Karpas-422 (cell line): ENCODE results near the gene PYY. TPM values are rescaled to one million over a fixed set of nuclear protein-coding genes. Genes with fewer than 3 reads are reported as not detected.
"Not testable (repeated sequence)": the region's sequence is repeated elsewhere in the genome, so short reads cannot be mapped to it uniquely, and the experiment has no call there.

ENCODE experiments used
- DNase-seq: peaks from one replicate; pipeline ENCODE4 v3.0.0-alpha.2; 2015
- H2AFZ ChIP-seq: fragments of 200-600 bp; sonication (generic); 2 replicates; pipeline ENCODE4 v1.6.1; 2014; ENCODE audit warnings: antibody characterized with exemption, low read length, mixed read lengths
- H3K27ac ChIP-seq: fragments of 200-600 bp; sonication (generic); 2 replicates; pipeline ENCODE4 v1.5.1; 2014; ENCODE audit warnings: mild to moderate bottlenecking, low read length, moderate library complexity
- H3K27me3 ChIP-seq: fragments of 200-600 bp; sonication (generic); 2 replicates; pipeline ENCODE4 v1.6.1; 2014; ENCODE audit warnings: low read length, mixed read lengths
- H3K36me3 ChIP-seq: fragments of 200-600 bp; sonication (generic); 2 replicates; pipeline ENCODE4 v1.6.1; 2014; ENCODE audit warnings: low read length, mixed read lengths; ENCODE audit not compliant: insufficient read depth
- H3K4me1 ChIP-seq: fragments of 200-600 bp; sonication (generic); 2 replicates; pipeline ENCODE4 v1.6.1; 2014; ENCODE audit warnings: mild to moderate bottlenecking, low read length, mixed read lengths
- H3K4me2 ChIP-seq: fragments of 200-600 bp; sonication (generic); 2 replicates; pipeline ENCODE4 v1.6.1; 2014; ENCODE audit warnings: low read length, low read depth, mild to moderate bottlenecking; ENCODE audit not compliant: poor library complexity, severe bottlenecking
- H3K4me3 ChIP-seq: fragments of 200-600 bp; sonication (generic); 2 replicates; pipeline ENCODE4 v1.5.1; 2014; ENCODE audit warnings: mild to moderate bottlenecking, antibody characterized with exemption, low read length, mixed read lengths
- H3K79me2 ChIP-seq: fragments of 200-600 bp; sonication (generic); 2 replicates; pipeline ENCODE4 v1.6.1; 2014; ENCODE audit warnings: mild to moderate bottlenecking, low read length, mixed read lengths
- H3K9ac ChIP-seq: fragments of 200-600 bp; sonication (generic); 2 replicates; pipeline ENCODE4 v1.6.0; 2014; ENCODE audit warnings: low read length
- H3K9me2 ChIP-seq: fragments of 200-600 bp; sonication (generic), shearing (Covaris generic); replicated peaks from 2 replicates; pipeline ENCODE4 v1.6.0; 2014; ENCODE audit warnings: mild to moderate bottlenecking, low read length, moderate library complexity; ENCODE audit not compliant: insufficient read depth
- H3K9me3 ChIP-seq: fragments of 300-700, 200-600 bp; sonication (generic); 2 replicates; pipeline ENCODE4 v1.6.1; 2014; ENCODE audit warnings: low read length, mixed read lengths
- H4K20me1 ChIP-seq: fragments of 200-600 bp; sonication (generic); 2 replicates; pipeline ENCODE4 v1.6.1; 2014; ENCODE audit warnings: mild to moderate bottlenecking, antibody characterized with exemption, low read length, low read depth; ENCODE audit not compliant: insufficient read depth
- total RNA-seq: library from RNA; depleted of rRNA; stranded (reverse); fragments of >200 nt; shearing (Covaris generic); gene quantifications from 2 replicates; pipeline ENCODE4 v1.2.3, GENCODE V29; 2014; ENCODE audit warnings: low replicate concordance

Gene PYY
- total RNA-seq, 1 experiment from 2014 or later: not detected

DNA sequence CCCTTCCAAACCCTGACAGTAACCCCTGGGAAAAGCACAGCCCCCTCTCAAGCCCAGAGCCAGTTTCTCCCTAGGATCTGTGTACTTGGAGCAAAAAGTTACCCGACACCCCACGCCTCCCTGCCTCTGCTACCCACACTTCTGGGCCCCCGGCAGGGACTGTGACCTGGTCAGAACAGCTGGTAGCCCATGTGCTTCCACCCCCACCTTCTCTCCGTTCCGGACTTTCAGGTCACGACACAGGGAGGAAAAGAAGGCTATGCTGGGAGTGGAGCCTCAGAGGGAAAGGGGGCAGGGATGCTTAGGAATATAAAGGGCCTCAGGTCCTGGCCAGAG is 17.8 kb downstream of the PYY start:
- no peak overlapping the region for H2AFZ ChIP-seq
- H3K27ac ChIP-seq: no peak overlapping the region
- no peaks in the 10 kb centered on the region for H3K4me1 ChIP-seq
- H3K27me3 ChIP-seq: no peaks in the 10 kb centered on the region
- H3K79me2 ChIP-seq: no peaks in the 10 kb centered on the region
- H3K36me3 ChIP-seq: no peaks in the 10 kb centered on the region
- DNase-seq: no peak
- H3K4me2 ChIP-seq: no peak overlapping the region
- H3K9me2 ChIP-seq: no peaks in the 10 kb centered on the region
- no peaks in the 10 kb centered on the region for H3K9me3 ChIP-seq
- H4K20me1 ChIP-seq: no peaks in the 10 kb centered on the region
- H3K9ac ChIP-seq: no peak overlapping the region
- no peak overlapping the region for H3K4me3 ChIP-seq

DNA sequence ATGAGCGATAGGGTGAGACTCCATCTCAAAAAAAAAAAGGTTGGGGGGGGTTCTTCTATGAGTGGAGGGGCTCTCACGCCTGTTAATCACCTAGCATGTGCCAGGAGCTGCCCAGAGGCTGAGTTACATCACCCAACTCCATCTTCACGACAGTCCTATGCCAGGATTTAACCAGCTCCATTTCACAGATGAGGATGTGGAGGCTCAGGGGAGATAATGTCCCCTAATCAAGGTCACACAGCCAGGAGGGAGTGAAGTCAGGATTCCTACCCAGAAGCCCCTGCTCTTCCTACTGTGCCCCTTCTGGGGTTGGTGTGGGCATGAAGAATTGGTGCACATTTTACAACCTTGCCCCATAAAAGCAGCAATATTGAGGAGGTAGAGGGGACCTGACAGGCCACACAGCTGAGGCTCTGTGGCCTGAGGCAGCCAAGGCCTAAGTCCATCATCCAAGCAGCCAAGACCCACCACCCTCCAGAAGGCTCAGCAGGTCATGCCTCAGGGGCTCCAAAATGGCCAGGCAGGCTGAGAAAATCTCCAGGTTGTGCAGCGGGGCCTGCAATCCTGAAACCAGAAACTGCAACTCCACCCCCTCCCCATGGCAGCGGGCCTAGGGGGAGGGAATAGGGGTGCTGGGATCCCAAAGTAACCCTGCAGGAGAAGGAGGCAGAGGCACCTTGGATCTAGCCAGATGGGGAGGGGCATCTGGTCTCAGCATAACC is 18.4 kb downstream of the PYY start:
- Histone ChIP-seq H3K27me3 (no peaks in the 10 kb centered on the region), H3K36me3 (no peaks in the 10 kb centered on the region), H3K4me1 (no peaks in the 10 kb centered on the region), H4K20me1 (no peaks in the 10 kb centered on the region), H3K9me2 (no peaks in the 10 kb centered on the region), H3K27ac (no peak overlapping the region), H3K4me3 (no peak overlapping the region), H3K9ac (no peak overlapping the region), H3K9me3 (no peaks in the 10 kb centered on the region), H2AFZ (no peak overlapping the region), H3K4me2 (no peak overlapping the region), H3K79me2 (no peaks in the 10 kb centered on the region)
- DNase-seq: no peak

DNA sequence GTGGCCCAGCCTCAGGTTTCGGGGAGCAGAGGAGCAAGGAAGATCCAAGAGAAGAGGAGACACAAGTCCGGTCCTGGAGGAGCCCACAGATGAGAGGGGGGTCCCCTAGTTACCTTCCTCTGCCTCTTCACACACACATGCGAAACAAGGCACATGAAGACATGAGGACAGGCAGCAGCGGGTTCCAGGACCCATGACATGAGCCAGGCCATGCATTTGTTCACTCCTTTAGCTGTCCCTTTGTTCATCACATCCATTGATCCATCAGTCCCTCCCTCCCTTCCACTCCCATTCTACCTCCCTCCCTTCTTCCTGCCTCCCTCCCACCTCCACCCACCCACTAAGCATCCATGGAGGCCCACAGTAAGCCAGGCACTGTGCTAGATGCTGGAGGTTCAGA is 20.8 kb downstream of the PYY start:
- H3K9me2 ChIP-seq: no peaks in the 10 kb centered on the region
- no peak for DNase-seq
- no peak overlapping the region for H3K27ac ChIP-seq
- no peaks in the 10 kb centered on the region for H3K36me3 ChIP-seq
- no peaks in the 10 kb centered on the region for H3K27me3 ChIP-seq
- no peaks in the 10 kb centered on the region for H3K9me3 ChIP-seq
- no peaks in the 10 kb centered on the region for H3K4me1 ChIP-seq
- no peak overlapping the region for H3K4me3 ChIP-seq
- no peaks in the 10 kb centered on the region for H4K20me1 ChIP-seq
- H3K9ac ChIP-seq: no peak overlapping the region
- H3K4me2 ChIP-seq: no peak overlapping the region
- H2AFZ ChIP-seq: no peak overlapping the region
- no peaks in the 10 kb centered on the region for H3K79me2 ChIP-seq

DNA sequence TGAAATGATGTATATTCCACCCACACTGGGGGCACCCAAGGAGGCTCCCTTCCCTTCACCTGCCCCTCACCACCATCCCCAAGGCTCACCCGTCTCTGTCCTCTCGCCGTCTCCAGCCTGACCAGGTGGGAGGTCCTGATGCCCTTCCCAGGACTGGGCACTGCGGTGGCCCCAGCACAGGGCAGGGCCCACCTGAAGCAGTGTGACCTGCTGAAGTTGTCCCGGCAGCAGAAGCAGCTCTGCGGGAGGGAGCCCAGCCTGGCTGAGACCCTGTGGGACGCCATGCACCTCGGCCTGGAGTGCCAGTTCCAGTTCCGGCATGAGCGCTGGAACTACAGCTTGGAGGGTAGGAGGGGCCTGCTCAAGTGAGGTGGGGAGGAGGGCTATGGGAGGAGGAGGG is 21.4 kb downstream of the PYY start:
- no peaks in the 10 kb centered on the region for H3K27me3 ChIP-seq
- H4K20me1 ChIP-seq: no peaks in the 10 kb centered on the region

DNA sequence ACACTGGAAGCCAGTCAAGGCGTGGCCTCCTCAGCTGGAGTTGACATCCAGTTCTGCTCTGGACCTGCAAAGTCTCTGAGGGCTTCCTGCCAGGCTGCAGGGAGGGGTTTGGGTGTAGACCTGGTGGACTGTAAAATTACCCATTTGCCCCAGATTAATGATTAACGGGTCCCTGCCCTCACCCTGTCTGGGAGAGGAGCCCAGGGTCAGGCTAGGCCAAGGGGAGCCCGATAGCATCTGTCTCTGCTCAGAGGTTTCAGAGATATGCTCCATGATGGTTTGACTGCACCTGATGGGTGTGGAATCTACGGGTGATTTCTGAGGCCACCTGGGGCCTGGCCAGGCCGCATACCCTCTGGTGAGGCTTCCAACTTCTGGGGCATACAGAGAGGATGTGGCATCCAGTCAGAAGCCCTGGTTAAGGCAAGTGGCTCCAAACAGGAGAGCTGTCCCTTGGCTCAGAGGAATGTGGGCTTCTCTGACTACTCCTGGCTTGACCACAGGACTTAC is 22.6 kb downstream of the PYY start:
- Histone ChIP-seq H3K4me2 (no peak overlapping the region), H3K9ac (no peak overlapping the region), H3K9me2 (no peaks in the 10 kb centered on the region), H3K4me1 (no peaks in the 10 kb centered on the region), H3K9me3 (no peaks in the 10 kb centered on the region), H3K36me3 (no peaks in the 10 kb centered on the region), H3K79me2 (no peaks in the 10 kb centered on the region), H2AFZ (no peak overlapping the region), H3K4me3 (no peak overlapping the region), H3K27me3 (no peaks in the 10 kb centered on the region), H4K20me1 (no peaks in the 10 kb centered on the region), H3K27ac (no peak overlapping the region)
- DNase-seq: no peak

More for the DNA sequence above, 21.4 kb downstream of the PYY start:
- H3K4me2 ChIP-seq: no peak overlapping the region
- no peaks in the 10 kb centered on the region for H3K9me2 ChIP-seq
- H3K36me3 ChIP-seq: no peaks in the 10 kb centered on the region
- H3K27ac ChIP-seq: no peak overlapping the region
- H3K9ac ChIP-seq: no peak overlapping the region
- H3K9me3 ChIP-seq: no peaks in the 10 kb centered on the region
- DNase-seq: no peak
- no peak overlapping the region for H3K4me3 ChIP-seq
- H3K79me2 ChIP-seq: no peaks in the 10 kb centered on the region
- H3K4me1 ChIP-seq: no peaks in the 10 kb centered on the region
- H2AFZ ChIP-seq: no peak overlapping the region

DNA sequence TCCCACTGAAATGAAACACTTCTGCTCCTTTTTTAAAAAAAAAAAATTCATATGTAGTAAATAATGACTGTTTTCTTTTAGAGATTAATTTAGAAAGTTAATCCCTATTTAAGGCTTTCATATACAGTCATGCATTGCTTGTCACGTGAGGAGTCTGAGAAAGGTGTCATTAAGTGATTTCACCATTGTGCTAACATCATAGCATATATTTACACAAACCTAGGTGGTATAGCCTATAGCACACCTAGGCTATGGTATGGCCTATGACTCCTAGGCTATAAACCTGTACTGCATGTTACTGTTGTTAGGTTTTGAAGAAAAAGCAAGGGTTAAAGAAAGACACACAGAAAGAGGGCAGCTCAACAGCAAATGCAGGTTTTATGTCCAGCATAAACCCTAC is 25.1 kb downstream of the PYY start:
- Histone ChIP-seq H3K9me2 (no peaks in the 10 kb centered on the region), H3K4me2 (no peak overlapping the region), H3K4me1 (no peaks in the 10 kb centered on the region), H2AFZ (no peak overlapping the region), H3K9me3 (no peaks in the 10 kb centered on the region), H3K9ac (no peak overlapping the region), H3K27ac (no peak overlapping the region), H3K79me2 (no peaks in the 10 kb centered on the region), H3K36me3 (no peaks in the 10 kb centered on the region), H3K4me3 (no peak overlapping the region), H3K27me3 (no peaks in the 10 kb centered on the region), H4K20me1 (no peaks in the 10 kb centered on the region)
- no peak for DNase-seq

DNA sequence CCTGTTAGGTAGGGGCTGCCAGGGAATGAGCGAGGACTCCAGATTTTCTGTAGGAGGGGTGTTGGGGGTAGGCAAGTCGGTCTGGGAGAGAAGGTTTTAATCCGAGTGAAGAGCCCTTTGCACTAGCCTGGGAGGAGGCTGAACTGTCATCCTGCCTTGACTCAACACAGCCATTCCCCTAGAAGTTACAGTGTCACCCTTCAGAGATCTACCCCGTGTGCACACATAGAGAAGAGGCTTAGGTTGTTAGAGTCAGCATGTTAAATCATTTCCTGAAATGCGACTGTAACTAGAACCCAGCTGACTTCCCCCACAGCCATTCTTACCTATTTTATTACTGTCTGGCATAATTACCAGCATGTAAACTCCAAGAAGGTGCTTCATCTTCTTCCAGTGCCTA is 25.8 kb downstream of the PYY start:
- H3K9me2 ChIP-seq, H2AFZ ChIP-seq, H3K27me3 ChIP-seq, H3K36me3 ChIP-seq, H3K9me3 ChIP-seq, H3K79me2 ChIP-seq, H3K9ac ChIP-seq, H4K20me1 ChIP-seq, H3K27ac ChIP-seq, H3K4me1 ChIP-seq, DNase-seq, H3K4me2 ChIP-seq, H3K4me3 ChIP-seq: not testable (repeated sequence)

DNA sequence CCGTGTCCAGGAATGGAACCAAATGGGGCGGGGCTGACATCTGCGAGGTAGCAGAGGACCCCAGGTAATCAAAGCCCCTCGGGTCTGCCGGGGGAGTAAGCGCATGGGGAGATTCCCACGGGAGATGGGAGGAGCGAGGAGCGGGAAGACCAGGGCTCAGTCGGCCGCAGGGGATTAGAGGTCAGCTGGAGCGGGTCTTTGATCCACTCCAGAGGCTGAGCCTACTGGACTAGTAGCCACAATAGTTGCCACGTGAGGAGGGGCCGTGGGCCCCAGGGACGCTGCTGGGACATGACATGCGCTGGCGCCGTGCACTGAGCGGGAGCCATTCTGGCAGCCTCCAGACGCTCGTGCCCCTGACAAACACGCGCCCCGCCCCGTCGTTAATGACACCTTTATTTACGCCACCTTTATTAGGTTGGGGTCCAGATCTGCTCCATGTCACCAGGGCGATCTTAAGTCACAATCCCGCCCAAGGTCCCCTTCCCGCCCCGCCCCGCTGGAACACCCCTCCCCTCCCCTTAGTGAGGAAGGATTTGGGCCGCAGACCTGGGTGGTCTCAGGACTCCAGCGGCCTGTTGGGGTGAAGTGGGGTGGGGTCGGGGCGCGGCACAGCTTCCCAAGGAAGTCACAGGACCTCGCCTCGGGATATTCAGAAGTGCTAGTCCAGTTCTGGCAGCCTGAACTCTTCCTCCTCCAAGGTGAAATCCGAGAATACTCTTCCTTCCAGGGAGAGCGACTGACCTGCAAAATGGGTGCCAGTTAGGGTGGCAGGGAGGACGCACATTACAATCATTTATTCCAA is 26.5 kb downstream of the PYY start:
- no peaks in the 10 kb centered on the region for H3K36me3 ChIP-seq
- no peaks in the 10 kb centered on the region for H3K4me1 ChIP-seq
- no peak overlapping the region for H3K9ac ChIP-seq
- no peaks in the 10 kb centered on the region for H3K9me2 ChIP-seq
- H2AFZ ChIP-seq: no peak overlapping the region
- H3K4me3 ChIP-seq: no peak overlapping the region
- no peaks in the 10 kb centered on the region for H3K27me3 ChIP-seq
- no peaks in the 10 kb centered on the region for H3K79me2 ChIP-seq
- no peak overlapping the region for H3K4me2 ChIP-seq
- DNase-seq: no peak
- no peaks in the 10 kb centered on the region for H3K9me3 ChIP-seq
- H3K27ac ChIP-seq: no peak overlapping the region
- no peaks in the 10 kb centered on the region for H4K20me1 ChIP-seq
